Osteoblast (primary cell): ENCODE data around the gene CELA3B. TPM values are rescaled to one million over a fixed set of nuclear protein-coding genes. Genes with fewer than 3 reads are reported as not detected.
"Not testable (repeated sequence)": the region's sequence is repeated elsewhere in the genome, so short reads cannot be mapped to it uniquely, and the experiment has no call there.

ENCODE experiments used
- DNase-seq: peaks from one replicate; pipeline ENCODE4 v3.0.0; 2011; ENCODE audit warnings: low spot score, mixed read lengths; ENCODE audit not compliant: insufficient read length; ENCODE audit errors: missing footprints
- H2AFZ ChIP-seq: 2 replicates; pipeline ENCODE4 v1.6.0; 2011; ENCODE audit warnings: mild to moderate bottlenecking, low read length
- H3K27ac ChIP-seq: 2 replicates; pipeline ENCODE4 v1.5.1; 2011; ENCODE audit warnings: mild to moderate bottlenecking, low read depth, low read length, moderate library complexity
- H3K27me3 ChIP-seq: 2 replicates; pipeline ENCODE4 v1.6.0; 2012; ENCODE audit warnings: mild to moderate bottlenecking, control low read depth, inconsistent platforms, low read length, moderate library complexity; ENCODE audit not compliant: insufficient read depth
- H3K36me3 ChIP-seq: 2 replicates; pipeline ENCODE4 v1.5.1; 2011; ENCODE audit warnings: mild to moderate bottlenecking, low read length, control low read depth, moderate library complexity; ENCODE audit not compliant: insufficient read depth
- H3K4me1 ChIP-seq: 2 replicates; pipeline ENCODE4 v1.5.1; 2011; ENCODE audit warnings: mild to moderate bottlenecking, low read length, control low read depth, moderate library complexity; ENCODE audit not compliant: insufficient read depth
- H3K4me2 ChIP-seq: 2 replicates; pipeline ENCODE4 v1.6.0; 2011; ENCODE audit warnings: mild to moderate bottlenecking, low read length; ENCODE audit not compliant: insufficient read depth
- H3K4me3 ChIP-seq: fragments of 200-600 bp; sonication (generic); 3 replicates; pipeline ENCODE4 v1.5.1; 2012; ENCODE audit warnings: mild to moderate bottlenecking, low read length, inconsistent platforms; ENCODE audit not compliant: insufficient read depth
- H3K79me2 ChIP-seq: 2 replicates; pipeline ENCODE4 v1.6.0; 2012; ENCODE audit warnings: mild to moderate bottlenecking, low read length, control low read depth, inconsistent platforms; ENCODE audit not compliant: insufficient read depth
- H3K9me3 ChIP-seq: 2 replicates; pipeline ENCODE4 v1.5.1; 2011; ENCODE audit warnings: low read depth, low read length, control low read depth
- H4K20me1 ChIP-seq: 2 replicates; pipeline ENCODE4 v1.6.0; 2012; ENCODE audit warnings: mild to moderate bottlenecking, low read length, control low read depth; ENCODE audit not compliant: insufficient read depth
- CTCF ChIP-seq: IDR thresholded peaks from 2 replicates; pipeline ENCODE4 v1.5.1; 2011; ENCODE audit warnings: mild to moderate bottlenecking, low read depth, low read length, moderate library complexity; ENCODE audit errors: extremely low read depth
- total RNA-seq: library from RNA; depleted of rRNA; stranded (reverse); fragments of >200 nt; gene quantifications from 2 replicates; pipeline ENCODE4 v1.2.3, GENCODE V29; 2012

CELA3B gene
- total RNA-seq, 1 donor: not detected

DNA sequence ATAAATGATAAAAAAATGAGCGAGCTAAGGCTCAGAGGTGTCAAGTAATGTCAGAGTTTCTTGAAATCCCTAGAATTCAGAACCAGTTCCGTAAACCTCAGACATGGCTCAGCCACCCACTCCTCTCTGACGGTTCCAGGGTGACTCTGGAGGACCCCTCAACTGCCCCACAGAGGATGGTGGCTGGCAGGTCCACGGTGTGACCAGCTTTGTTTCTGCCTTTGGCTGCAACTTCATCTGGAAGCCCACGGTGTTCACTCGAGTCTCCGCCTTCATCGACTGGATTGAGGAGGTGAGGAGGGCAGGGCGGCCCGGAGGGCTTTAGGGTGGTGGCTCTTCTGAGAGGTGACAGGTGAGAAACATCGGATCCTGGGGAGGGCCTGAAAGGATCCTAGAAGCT is 32.7 kb downstream of the CELA3B start:
- H3K4me3 ChIP-seq, H3K27me3 ChIP-seq, H4K20me1 ChIP-seq, H3K79me2 ChIP-seq, H3K4me1 ChIP-seq, H3K9me3 ChIP-seq, H3K27ac ChIP-seq, H3K4me2 ChIP-seq, H3K36me3 ChIP-seq, DNase-seq, H2AFZ ChIP-seq: not testable (repeated sequence)

DNA sequence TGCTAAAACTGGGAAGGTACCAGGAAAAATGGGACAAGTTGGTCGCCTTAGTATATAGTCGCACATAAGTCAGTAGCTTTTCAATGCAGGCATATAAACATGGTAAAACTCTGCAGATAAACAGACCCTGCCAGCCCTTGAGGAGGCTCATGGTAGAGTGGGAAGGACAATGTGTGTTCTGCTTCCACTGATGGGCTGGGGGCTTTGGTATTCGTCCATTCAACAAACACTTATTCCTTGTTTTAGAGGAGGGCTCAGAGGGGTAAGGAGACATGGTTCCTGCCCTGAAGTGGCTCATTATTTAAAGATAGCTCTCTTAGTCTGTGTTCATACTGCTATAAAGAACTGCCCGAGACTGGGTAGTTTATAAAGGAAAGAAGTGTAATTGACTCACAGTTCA is 35.9 kb downstream of the CELA3B start:
- not testable (repeated sequence) for H3K4me3 ChIP-seq, DNase-seq, H3K27me3 ChIP-seq, H3K4me1 ChIP-seq, H3K4me2 ChIP-seq, H3K36me3 ChIP-seq, H3K79me2 ChIP-seq, H3K9me3 ChIP-seq, H3K27ac ChIP-seq, H2AFZ ChIP-seq, H4K20me1 ChIP-seq

- not testable (repeated sequence) for H3K36me3 ChIP-seq, DNase-seq, H3K79me2 ChIP-seq, H3K27ac ChIP-seq, H3K4me3 ChIP-seq, H4K20me1 ChIP-seq, H2AFZ ChIP-seq, H3K4me2 ChIP-seq, H3K9me3 ChIP-seq, H3K27me3 ChIP-seq
- H3K4me1 ChIP-seq: peaks cover 15% of the 10 kb centered on the region
These were observed 37.9 kb downstream of the CELA3B start for GRCh38 chr1:22014575-22015206.

DNA sequence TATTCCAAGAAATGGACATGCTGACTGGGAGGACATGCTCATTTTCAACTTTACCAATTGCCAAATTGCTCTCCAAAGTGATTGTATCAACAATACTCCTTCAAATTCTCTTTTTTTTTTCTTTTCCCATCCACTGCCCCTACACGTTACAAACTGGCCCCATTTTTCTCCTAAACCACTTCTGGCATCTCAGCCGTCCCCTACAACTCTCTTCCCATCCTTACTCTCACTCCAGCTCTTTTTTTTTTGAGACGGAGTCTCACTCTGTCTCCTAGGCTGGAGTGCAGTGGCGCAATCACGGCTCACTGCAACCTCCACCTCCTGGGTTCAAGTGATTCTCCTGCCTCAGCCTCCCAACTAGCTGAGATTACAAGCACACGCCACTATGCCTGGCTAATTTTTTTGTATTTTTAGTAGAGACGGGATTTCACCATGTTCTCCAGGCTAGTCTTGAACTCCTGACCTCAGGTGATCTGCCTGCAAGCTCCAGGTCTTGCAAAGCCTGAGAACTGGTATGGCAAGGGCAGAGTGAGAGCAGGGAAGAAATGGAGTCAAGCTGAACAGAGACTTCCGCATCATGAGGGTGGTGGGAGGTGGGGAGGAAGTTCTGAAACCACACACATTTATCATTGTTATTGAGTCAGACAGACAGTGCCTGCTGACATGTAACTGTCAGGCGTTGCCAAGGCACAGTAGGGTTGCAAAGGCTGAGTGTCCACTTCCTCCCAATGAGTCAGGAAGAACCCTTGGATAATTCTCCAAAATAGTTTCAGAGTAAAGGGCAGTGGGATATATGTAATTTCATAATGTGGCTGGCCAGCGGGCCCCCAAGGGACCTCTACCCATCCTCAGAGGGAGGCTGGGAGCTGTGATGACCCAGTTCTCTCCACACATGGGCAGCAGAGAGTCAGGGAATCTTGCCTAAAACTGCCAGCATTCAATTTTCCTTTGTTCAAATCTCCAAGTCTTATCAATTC is 42.0 kb downstream of the CELA3B start:
- no peak overlapping the region for H2AFZ ChIP-seq
- peak; percentile 75 for TF ChIP-seq CTCF

DNA sequence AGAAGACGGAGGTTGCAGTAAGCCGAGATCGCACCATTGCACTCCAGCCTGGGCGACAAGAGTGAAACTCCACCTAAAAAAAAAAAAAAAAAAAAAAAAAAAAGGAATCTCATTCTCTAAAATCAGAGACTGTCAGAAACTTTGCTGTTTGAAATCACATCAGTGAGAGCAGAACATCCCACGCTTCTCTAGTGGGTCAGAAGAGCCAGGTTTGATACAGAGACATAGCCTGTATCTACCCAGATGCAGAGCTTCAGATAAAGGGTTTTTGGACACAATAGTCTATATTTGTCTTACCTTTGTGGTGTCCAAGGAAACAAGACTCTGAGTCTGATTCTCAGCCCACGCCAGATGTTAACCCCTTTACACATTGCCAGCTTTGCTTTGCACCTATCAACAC is 44.2 kb downstream of the CELA3B start:
- H3K27ac ChIP-seq: no peak overlapping the region
- H3K4me3 ChIP-seq: no peak overlapping the region
- peaks cover 31% of the 10 kb centered on the region for H3K4me1 ChIP-seq
- no peak overlapping the region for H3K4me2 ChIP-seq
- no peak for TF ChIP-seq CTCF
- H4K20me1 ChIP-seq: no peaks in the 10 kb centered on the region
- DNase-seq: no peak
- no peaks in the 10 kb centered on the region for H3K36me3 ChIP-seq
- no peaks in the 10 kb centered on the region for H3K27me3 ChIP-seq
- H3K9me3 ChIP-seq: no peaks in the 10 kb centered on the region
- no peaks in the 10 kb centered on the region for H3K79me2 ChIP-seq
- H2AFZ ChIP-seq: no peak overlapping the region

More for the DNA sequence above, 42.0 kb downstream of the CELA3B start:
- H3K4me3 ChIP-seq: no peak overlapping the region
- H3K27ac ChIP-seq: peak overlapping the region; percentile 67
- H3K79me2 ChIP-seq: no peaks in the 10 kb centered on the region
- no peaks in the 10 kb centered on the region for H4K20me1 ChIP-seq
- no peaks in the 10 kb centered on the region for H3K27me3 ChIP-seq
- H3K36me3 ChIP-seq: no peaks in the 10 kb centered on the region
- no peaks in the 10 kb centered on the region for H3K9me3 ChIP-seq
- peaks cover 20% of the 10 kb centered on the region for H3K4me1 ChIP-seq
- DNase-seq: peak; percentile 95
- peak overlapping the region; percentile 24 for H3K4me2 ChIP-seq
